Suppressor macrophage treated with lipopolysaccharide for 1 hour (primary cell): Measurements from ENCODE around the gene SBSN.

ENCODE experiments used
- DNase-seq, 3 donors: peaks; one replicate each; pipeline ENCODE4 v3.0.0-alpha.2; 2020 to 2022

SBSN gene

DNA sequence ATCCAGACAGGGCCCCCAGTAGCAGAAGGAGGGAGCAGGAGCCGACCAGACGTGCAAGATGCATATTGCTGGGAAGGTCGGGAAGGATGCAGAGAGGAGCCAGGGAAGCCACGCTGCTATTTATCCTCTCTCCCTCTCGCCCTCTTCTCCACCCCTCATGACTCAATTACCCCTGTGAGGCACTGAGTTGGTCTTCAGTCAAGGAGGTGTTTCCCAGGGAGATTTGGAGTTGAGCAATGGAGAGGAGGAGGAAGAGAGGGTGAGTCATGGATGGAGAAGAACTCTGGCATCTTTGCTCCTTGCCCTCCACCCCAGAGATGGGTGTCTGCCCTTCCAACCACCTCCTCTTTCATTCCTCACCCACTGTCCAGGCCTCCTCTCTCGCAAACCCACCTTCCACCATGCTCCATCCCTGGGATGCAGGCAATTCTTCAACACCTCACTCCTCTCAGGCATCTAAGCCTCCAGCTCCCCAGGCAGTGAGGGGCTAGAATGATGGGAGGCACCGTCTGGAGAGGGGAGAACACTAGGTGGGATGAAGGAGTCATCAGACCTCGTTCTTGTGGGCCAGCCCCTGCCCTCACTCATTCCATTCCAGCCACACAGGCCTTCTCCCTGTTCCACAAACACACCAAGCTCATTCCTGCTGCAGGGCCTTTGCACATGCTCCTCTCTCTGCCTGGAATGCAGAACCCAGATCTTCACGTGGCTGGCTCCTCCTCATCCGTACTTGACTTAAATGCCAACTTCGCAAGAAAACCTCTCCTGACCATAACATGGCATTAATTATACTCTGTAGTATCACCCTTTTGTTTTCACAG lies at the start of gene SBSN:
SBSN (minus strand) TSS at position 94 of the 821 bp plus-strand sequence; CDS start at position 64, 30 bp downstream.
- peak; percentile 72 to 82 (median 77) for DNase-seq

DNA sequence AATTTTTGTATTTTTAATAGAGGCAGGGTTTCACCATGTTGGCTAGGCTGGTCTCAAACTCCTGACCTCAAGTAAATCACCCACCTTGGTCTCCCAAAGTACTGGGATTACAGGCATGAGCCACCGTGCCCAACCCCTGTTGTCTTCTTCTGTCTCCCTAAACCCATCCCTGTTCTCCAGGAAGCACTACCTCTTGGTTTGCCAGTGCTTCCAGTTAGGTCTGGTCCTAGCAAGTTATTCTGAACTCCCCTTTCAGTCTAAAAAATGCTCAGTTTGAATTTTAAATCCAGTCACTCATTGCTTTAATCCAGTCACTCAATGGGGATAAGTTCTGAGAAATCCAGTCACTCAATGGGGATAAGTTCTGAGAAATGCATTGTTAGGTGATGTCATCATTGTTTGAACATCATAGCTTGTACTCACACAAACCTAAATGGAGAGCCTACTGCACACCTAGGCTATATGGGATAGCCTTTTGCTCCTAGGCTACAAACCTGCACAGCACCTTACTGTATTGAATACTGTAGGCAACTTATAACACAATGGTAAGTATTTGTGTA lies 43.4 kb upstream of the SBSN start:
- DNase-seq: no peak

DNA sequence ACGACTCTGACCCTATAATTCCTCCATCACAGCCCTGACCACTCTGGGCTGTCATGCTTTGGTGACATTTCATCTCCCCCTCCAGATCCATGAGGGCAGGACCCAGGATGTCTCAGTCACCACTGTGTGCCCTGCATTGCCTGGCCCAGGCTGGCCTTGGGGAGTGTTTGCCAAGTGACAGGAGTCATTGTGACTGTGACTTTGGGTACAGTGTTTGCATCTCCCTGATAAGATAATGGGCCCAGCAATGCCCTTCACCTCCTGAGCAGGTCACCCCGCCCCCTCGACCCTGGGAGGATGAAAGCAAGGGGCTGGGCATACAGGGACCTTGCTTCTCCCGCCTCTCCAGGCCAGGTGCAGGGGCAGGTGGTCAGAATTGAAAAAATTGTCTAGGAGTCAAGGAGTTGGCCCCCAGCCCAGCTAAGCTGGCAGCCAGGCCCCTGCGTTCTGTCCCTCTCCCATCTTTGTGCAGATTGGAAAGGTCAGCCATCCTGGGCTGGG lies 41.2 kb upstream of the SBSN start:
- no peak for DNase-seq

DNA sequence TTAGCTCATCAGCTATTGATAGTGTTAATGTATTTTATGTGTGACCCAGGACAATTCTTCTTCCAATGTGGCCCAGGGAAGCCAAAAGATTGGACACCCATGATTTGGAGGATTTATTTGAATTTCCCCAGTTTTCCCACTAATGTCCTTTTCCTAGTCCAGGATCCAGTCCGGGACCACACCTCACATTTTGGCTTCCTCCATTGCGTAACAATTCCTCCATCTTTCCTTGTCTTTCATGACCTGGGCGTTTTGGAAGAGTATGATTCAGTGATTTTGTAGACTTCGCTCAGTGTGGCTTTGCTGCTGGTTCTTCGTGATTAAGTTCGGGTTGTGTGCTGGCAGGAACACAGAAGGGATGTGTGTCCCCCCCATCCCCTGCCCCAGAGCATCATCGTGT lies 38.6 kb upstream of the SBSN start:
- no peak for DNase-seq

- no peak for DNase-seq
These were observed 37.1 kb upstream of the SBSN start for GRCh38 chr19:35565016-35565856.

DNA sequence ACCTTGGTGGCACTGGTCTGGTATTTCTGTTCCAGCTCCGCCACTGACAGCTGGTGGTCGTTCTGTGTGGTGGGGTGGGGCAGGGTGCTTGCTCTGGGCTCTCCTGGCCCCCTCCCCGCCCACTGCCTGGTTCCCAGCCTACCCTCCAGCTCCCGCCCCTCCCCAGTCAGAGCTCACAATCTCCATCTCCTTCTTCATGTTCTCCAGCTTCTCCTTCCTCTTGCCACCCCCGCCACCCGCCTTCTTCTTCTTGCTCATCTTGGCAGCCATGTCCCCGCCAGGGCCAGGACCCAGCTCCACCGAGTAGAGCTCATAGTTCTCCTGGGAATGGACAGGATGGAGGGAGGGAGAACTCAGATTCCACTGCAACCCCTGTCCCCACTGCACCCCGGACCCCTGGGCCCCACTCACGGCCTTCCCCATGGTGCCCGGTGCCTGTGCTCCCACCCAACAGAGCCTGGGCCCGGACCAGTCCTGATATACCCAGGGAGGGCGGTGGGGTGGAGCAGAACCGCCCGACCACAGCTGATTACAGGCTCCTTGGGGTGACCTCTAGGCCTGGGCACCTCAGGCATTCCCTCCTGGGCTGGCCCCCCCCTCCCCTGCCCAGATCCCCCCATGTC lies 35.2 kb upstream of the SBSN start, which contains the start of gene ATP4A:
ATP4A (minus strand) TSS at position 452 of the 623 bp plus-strand sequence; CDS start at position 423, 29 bp downstream.
- DNase-seq: no peak

DNA sequence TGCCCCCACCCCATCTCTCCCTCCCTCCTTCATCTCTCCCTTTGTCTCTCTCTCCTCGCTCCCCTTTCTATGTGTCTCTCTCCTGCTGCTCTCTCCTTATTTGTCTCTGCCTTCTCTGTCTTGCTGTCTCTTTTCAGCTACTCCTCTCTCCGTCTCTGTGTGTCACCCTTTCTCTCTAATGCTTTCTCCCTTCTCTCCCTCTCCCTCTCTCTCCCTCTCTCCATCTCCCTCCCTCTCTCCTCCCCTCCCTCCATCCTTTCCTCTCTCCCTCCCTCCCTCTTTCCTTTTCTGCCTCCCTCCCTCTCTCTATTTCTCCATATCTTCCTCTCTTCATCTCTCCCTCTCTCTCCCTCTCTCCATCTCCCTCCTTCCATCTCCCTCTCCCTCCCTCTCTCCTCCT lies 34.7 kb upstream of the SBSN start:
- DNase-seq: no peak

DNA sequence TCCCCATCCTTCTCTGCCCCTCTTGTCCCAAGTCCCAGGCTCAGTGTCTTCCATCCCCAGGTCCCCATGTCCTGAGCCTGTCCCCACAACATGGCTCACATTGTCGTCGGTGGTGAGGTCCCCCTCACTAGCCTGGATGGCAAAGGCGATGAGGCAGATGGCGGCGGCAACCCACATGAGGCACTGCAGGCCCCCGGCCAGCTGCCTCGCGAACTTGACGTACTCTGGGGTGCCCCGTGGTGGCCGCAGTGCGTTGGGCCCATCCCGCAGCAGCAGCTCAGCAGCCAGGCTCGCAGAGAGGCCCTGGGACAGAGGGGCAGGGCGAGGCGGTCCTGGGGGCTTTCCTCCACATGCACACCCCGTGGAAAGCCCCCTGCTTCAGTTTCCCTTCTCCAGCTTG lies 34.2 kb upstream of the SBSN start:
- DNase-seq: no peak

- DNase-seq: no peak
These were observed 33.3 kb upstream of the SBSN start for GRCh38 chr19:35561436-35561835.

GRCh38 chr19:35560677-35561076 lies 32.6 kb upstream of the SBSN start:
- DNase-seq: no peak

- DNase-seq: no peak
These were observed 32.2 kb upstream of the SBSN start for GRCh38 chr19:35560271-35560670.

DNA sequence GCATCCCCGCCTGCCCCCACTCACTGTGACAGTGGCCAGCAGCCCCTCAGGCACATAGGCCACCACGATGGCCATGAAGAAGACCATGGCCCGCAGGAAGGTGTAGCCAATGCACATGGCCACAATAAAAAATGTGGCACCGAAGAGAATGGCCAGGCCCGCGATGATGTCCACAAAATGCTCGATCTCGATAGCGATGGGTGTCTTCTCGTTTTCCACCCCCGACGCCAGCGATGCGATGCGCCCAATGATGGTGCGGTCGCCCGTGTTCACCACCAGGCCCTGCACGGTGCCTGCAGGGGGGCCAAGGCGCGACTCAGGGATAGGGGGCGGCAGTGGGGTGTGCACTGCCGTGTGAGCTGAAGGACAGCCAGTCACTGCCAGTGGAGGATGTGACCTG lies 31.7 kb upstream of the SBSN start:
- no peak for DNase-seq

DNA sequence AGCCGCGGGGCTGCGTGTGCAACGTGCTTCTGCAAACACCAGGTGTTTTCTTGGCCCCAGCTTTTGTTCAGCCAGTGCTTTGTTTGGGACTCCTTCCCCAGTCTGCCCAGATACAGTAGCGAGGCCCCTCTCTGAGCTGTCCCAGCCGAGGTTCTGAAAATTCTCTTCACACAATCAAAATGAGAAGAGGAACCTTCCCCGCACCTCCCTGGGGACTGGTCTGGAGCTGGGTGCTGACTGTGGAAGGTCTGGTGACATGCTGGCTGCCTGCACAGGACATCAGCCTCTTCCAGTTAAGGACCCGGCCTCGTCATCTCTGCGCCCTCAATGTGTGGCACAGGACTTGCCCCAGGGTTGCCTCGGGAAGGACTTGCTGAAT lies 31.2 kb upstream of the SBSN start:
- no peak for DNase-seq

DNA sequence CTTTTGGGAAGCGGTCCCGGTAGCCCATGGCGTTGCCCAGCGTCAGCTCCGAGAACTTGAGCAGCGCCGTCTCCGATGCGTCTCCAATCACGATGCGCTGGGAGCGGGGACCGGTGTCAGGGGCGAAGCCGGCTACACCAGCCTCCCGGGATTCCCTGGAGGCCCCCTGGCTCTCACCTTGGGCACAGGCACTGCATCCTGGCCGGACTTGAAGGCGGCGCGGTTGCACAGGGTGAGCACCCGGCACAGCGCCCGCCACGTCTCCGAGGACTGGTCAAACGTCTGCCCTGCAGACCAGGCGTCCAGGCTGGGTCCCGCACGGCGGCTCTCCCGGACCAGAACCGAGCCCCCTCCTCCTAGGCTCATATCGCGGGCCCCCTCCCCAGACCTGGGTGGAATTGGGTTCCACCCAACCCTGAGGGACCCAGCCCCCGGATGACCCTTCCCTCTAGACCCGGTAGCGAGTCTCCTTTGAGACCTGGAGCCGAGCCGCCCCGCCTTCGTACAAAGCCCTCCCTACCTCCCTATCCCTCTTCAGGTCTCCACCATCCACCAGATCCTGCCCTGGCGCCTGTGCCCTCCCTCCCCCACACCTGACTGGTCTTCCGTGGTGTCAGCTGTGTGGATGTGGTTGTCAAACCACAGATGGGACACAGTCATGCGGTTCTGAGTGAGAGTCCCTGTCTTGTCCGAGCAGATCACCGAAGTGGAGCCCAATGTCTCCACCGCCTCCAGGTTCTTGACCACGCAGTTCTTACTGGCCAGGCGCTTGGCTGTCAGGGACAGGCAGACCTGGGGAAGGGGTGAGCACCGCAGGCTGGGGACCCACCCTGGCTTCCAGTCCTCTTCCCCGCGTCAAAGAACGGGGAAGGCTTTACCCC lies 30.5 kb upstream of the SBSN start:
- no peak for DNase-seq

DNA sequence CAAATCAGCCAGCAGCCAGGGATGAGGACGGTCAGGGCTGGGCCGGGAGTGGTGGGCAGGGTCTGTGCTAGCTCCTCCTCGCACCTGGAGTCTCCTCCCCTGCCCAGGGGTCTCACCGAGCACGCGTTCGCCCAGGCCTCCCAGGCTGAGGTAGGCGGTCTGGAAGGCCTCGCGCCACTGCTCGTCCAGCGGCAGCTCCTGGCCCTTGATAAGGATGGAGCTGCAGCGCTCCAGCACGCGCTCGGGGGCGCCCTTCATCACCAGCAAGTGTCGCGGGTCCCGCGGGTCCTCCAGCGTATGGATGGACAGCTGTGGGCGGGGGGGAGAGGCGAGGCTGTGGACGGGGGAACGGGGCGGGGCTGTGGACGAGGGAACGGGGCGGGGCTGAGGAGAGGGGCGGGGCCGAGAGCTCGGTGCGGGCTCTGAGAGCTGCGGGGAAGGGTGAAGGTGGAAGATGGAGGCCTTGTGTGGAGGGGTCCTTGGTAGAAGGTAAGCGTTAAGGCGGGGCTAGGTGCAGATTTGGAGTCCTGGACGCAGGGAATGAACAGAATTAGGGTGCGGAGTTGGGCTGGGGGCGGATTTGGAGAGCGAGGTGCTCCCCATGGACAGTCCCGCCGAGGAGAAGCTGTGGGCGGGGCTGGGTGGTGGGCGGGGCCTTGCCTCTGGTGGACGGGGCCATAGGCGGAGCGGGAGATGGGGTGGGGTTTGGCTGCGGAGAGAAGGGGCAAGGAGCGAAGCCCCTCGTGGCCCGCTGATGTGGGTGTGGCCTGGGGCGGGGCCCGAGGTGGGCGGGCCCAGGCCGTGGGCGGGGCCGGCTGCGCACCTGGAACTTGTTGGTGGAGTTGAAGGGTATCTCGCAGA lies 29.7 kb upstream of the SBSN start:
- DNase-seq: peak; percentile 60 to 77 (median 63)

DNA sequence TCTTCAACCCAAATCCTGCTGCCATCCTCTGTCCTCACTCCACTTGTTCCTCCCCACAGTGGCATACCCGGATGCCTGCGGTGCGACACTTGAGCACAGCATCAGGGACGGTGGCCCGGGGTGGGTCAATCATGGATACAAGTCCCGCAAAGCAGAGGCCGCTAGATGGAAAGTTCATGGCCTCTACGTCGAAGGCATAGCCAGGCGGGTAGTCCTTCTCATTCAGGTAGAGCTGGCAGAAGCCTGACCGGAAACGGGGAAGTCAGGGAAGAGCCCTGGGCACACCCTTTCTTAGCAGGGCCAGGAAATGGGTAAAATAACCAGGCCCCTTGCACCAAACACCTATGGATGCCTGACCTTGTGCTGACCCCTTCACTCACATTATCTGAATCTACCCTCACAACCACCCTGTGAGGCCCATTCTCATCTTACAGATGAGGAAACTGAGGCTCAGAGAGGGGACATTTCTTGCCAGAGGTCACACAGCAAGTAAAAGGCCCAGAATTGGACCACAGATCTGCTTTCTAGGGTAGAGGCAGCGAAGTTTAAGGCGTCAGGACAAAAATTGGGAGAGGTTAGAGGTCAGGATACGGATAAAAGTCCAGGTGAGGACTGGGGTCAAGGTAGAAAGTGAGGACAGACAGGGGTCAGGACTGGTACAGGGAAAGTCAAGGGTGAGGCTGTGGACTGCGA lies 28.9 kb upstream of the SBSN start:
- no peak for DNase-seq

DNA sequence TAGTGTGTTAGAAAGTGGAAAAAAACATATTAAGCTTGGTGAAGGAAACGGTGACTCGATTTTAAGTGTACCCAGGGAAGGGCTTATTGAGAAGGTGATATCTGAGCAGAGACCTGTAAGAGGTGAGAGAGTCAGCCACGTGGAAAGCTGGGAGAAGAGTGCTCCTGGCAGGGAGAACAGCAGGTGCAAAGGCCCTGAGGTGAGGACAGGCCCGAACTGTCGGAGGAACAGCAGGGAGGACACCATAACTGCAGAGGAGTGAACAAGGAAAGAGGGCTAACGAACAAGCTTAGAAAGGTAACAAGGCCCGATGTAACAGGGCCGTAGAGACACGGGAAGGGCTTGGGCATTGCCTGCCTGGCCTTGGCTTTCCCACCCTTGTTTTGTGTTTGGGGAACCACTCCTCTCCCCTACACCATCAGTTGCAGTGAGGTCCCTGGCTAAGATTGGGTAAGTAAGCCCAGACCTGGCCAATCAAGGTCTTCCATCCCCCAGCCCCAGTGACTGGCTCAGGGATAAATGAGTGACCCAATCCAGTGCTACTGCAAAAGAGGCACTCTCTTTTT lies 28.0 kb upstream of the SBSN start:
- no peak for DNase-seq

DNA sequence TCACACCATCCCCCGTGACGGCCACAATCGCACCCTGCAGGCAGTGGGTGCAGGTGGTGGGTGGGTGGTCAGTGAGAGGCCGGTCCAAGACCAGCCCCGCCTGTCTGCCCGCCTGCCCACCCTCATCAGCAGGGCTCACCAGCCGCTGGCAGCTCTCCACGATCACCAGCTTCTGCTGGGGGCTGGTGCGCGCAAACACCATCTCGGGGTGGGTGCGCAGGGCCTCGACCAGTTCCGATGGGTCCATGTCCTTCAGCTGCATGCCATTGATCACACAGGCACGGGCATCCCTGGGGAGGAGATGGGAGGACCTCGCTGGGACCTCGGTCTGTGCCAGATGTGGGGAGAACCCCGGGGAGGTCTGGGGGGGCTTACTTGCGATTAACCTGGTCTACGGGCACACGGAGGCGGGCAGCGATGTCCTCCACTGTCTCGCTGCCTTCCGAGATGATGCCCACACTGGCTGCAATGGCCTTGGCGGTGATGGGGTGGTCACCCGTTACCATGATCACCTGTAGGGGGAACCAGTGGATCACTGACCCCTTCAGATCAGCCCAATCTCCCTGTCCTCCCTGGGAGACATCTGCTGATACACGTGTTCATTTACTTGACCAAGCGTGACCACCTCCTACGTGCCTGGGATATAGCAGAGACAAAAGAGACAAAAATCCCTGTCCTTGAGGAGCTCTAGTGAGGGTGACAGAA lies 27.3 kb upstream of the SBSN start:
- peak in 1 of 3 donors; percentile 13 for DNase-seq

GRCh38 chr19:35554076-35554475 lies 26.0 kb upstream of the SBSN start:
- no peak for DNase-seq
